GM19351 (cell line): ENCODE data around the gene SLAMF6.
"Not testable (repeated sequence)": the region's sequence is repeated elsewhere in the genome, so short reads cannot be mapped to it uniquely, and the experiment has no call there.

Source experiments
- ATAC-seq: cut with Tn5 transposase; IDR thresholded peaks from one replicate; pipeline ENCODE4 v1.9.1; 2021; ENCODE audit warnings: mild to moderate bottlenecking, moderate library complexity; ENCODE audit not compliant: unreplicated experiment

SLAMF6 gene

GRCh38 chr1:160544647-160545046, 21.6 kb upstream of the SLAMF6 start:
- ATAC-seq, result no peak

GRCh38 chr1:160542303-160542945, 19.4 kb upstream of the SLAMF6 start:
- ATAC-seq, result no peak

- ATAC-seq, result no peak
These were observed 18.7 kb upstream of the SLAMF6 start for GRCh38 chr1:160541622-160542302.

- ATAC-seq, result no peak
These were observed 17.8 kb upstream of the SLAMF6 start for GRCh38 chr1:160540859-160541233.

GRCh38 chr1:160539990-160540858, 17.2 kb upstream of the SLAMF6 start:
- ATAC-seq, result peak; percentile 95

GRCh38 chr1:160539684-160539989, 16.6 kb upstream of the SLAMF6 start:
- ATAC-seq, result no peak

- ATAC-seq, result no peak
These were observed 16.1 kb upstream of the SLAMF6 start for GRCh38 chr1:160538985-160539651.

GRCh38 chr1:160537714-160538665, 14.9 kb upstream of the SLAMF6 start:
- ATAC-seq, result no peak

GRCh38 chr1:160534823-160535605, 12.0 kb upstream of the SLAMF6 start:
- no peak for ATAC-seq

- ATAC-seq, result not testable (repeated sequence)
These were observed 9.4 kb upstream of the SLAMF6 start for GRCh38 chr1:160532557-160532813.

GRCh38 chr1:160531809-160532556, 8.9 kb upstream of the SLAMF6 start:
- ATAC-seq, result not testable (repeated sequence)

GRCh38 chr1:160529401-160529952, 6.4 kb upstream of the SLAMF6 start:
- ATAC-seq, result not testable (repeated sequence)

GRCh38 chr1:160523789-160524188, 734 bp upstream of the SLAMF6 start:
- ATAC-seq, result not testable (repeated sequence)

- no peak for ATAC-seq
These were observed 919 bp downstream of the SLAMF6 start for GRCh38 chr1:160522136-160522535.

- no peak for ATAC-seq
These were observed 1.5 kb downstream of the SLAMF6 start for GRCh38 chr1:160521554-160521953.

- ATAC-seq, result no peak
These were observed 2.1 kb downstream of the SLAMF6 start for GRCh38 chr1:160520999-160521398.

GRCh38 chr1:160520582-160520981, 2.5 kb downstream of the SLAMF6 start:
- ATAC-seq, result no peak

- ATAC-seq, result no peak
These were observed 3.2 kb downstream of the SLAMF6 start for GRCh38 chr1:160519642-160520435.
